SK-N-SH treated with all-trans-retinoic acid at 6 μM for 48 hours (cell line): ENCODE data around the gene MMD.

Experiments
- ARNTL ChIP-seq: fragments of 450-650 bp; formaldehyde crosslinking; IDR thresholded peaks from 2 replicates; pipeline ENCODE4 v1.5.0; 2020; ENCODE audit warnings: low read depth, mild to moderate bottlenecking, moderate library complexity, borderline replicate concordance
- BACH2 ChIP-seq: fragments of 250-450 bp; sonication (Bioruptor Pico); IDR thresholded peaks from 2 replicates; pipeline ENCODE4 v1.9.0; 2021; ENCODE audit warnings: mild to moderate bottlenecking, borderline replicate concordance
- ESRRG ChIP-seq: fragments of 250-450 bp; sonication (Bioruptor Pico); IDR thresholded peaks from 2 replicates; pipeline ENCODE4 v1.6.1; 2021; ENCODE audit warnings: mild to moderate bottlenecking
- GLIS3 ChIP-seq: fragments of 250-450 bp; sonication (Bioruptor Pico); IDR thresholded peaks from 2 replicates; pipeline ENCODE4 v1.5.0; 2020; ENCODE audit warnings: mild to moderate bottlenecking, moderate library complexity
- ISL1 ChIP-seq: fragments of 250-450 bp; sonication (Bioruptor Pico); IDR thresholded peaks from 2 replicates; pipeline ENCODE4 v2.1.2; 2022; ENCODE audit warnings: mild to moderate bottlenecking, moderate library complexity
- OSR1 ChIP-seq: fragments of 250-450 bp; sonication (Bioruptor Pico); IDR thresholded peaks from 2 replicates; pipeline ENCODE4 v1.8.0; 2022; ENCODE audit warnings: moderate library complexity, mild to moderate bottlenecking, inconsistent platforms
- POU6F1 ChIP-seq: fragments of 250-450 bp; sonication (Bioruptor Pico); IDR thresholded peaks from 2 replicates; pipeline ENCODE4 v1.8.0; 2021; ENCODE audit warnings: low read depth, mild to moderate bottlenecking, moderate library complexity, borderline replicate concordance
- RARB ChIP-seq: fragments of 250-450 bp; sonication (Bioruptor Pico); IDR thresholded peaks from 2 replicates; pipeline ENCODE4 v1.8.0; 2021; ENCODE audit warnings: mild to moderate bottlenecking, moderate library complexity
- SNAI2 ChIP-seq: fragments of 250-450 bp; sonication (Bioruptor Pico); IDR thresholded peaks from 2 replicates; pipeline ENCODE4 v1.5.0; 2020; ENCODE audit warnings: mild to moderate bottlenecking, moderate library complexity
- TOX ChIP-seq: fragments of 250-450 bp; sonication (Bioruptor Pico); IDR thresholded peaks from 2 replicates; pipeline ENCODE4 v1.8.0; 2021; ENCODE audit warnings: mild to moderate bottlenecking, moderate library complexity, borderline replicate concordance
- ZFP3 ChIP-seq: fragments of 250-450 bp; sonication (Bioruptor Pico); IDR thresholded peaks from 2 replicates; pipeline ENCODE4 v1.5.0; 2020; ENCODE audit warnings: mild to moderate bottlenecking, moderate library complexity
- ZFP30 ChIP-seq: fragments of 450-650 bp; formaldehyde crosslinking; IDR thresholded peaks from 2 replicates; pipeline ENCODE4 v1.5.0; 2022; ENCODE audit warnings: mild to moderate bottlenecking, moderate library complexity
- ZNF8 ChIP-seq: fragments of 450-650 bp; formaldehyde crosslinking; IDR thresholded peaks from 2 replicates; pipeline ENCODE4 v1.5.0; 2020; ENCODE audit warnings: mild to moderate bottlenecking, moderate library complexity
- TF ChIP-seq, protein P1 (sequence below): fragments of 250-450 bp; sonication (Bioruptor Pico); IDR thresholded peaks from 2 replicates; pipeline ENCODE4 v1.8.0; 2020; ENCODE audit warnings: mild to moderate bottlenecking, moderate library complexity, borderline replicate concordance

DNA sequence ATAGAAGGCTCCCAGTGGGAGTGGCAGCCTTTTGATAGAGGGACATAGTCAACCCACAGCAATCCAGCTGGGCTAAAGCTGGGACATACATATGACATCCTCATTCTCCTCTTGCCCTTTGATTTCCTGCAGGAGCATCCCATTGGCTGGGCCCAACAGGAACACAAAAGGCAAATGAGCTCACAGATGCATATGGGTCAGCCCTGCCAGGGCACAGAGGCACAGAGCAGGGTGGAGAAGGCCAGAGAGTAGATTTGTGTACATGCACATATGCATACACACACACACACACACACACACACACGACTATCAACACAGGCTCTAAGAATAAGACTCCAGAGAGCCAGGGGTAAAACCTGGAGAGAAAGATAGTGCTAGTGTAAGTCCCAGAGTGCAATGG lies 58.6 kb downstream of the MMD start:
- no peak for TF ChIP-seq POU6F1 (CRISPR knock-in tag)
- no peak for TF ChIP-seq ZFP30 (CRISPR knock-in tag)
- TF ChIP-seq GLIS3 (CRISPR knock-in tag) = no peak
- TF ChIP-seq SNAI2 = no peak
- TF ChIP-seq ESRRG (CRISPR knock-in tag) = no peak
- no peak for TF ChIP-seq TOX (CRISPR knock-in tag)
- TF ChIP-seq, protein P1, sequence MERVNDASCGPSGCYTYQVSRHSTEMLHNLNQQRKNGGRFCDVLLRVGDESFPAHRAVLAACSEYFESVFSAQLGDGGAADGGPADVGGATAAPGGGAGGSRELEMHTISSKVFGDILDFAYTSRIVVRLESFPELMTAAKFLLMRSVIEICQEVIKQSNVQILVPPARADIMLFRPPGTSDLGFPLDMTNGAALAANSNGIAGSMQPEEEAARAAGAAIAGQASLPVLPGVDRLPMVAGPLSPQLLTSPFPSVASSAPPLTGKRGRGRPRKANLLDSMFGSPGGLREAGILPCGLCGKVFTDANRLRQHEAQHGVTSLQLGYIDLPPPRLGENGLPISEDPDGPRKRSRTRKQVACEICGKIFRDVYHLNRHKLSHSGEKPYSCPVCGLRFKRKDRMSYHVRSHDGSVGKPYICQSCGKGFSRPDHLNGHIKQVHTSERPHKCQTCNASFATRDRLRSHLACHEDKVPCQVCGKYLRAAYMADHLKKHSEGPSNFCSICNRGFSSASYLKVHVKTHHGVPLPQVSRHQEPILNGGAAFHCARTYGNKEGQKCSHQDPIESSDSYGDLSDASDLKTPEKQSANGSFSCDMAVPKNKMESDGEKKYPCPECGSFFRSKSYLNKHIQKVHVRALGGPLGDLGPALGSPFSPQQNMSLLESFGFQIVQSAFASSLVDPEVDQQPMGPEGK (CRISPR knock-in tag) = no peak
- no peak for TF ChIP-seq RARB (CRISPR knock-in tag)
- no peak for TF ChIP-seq ARNTL (CRISPR knock-in tag)
- TF ChIP-seq BACH2 = no peak
- TF ChIP-seq ISL1 (CRISPR knock-in tag) = no peak
- no peak for TF ChIP-seq ZNF8 (CRISPR knock-in tag)
- no peak for TF ChIP-seq OSR1 (CRISPR knock-in tag)
- no peak for TF ChIP-seq ZFP3 (CRISPR knock-in tag)
